Ascending aorta (tissue), 2 donors: Measurements from ENCODE around the gene ANKRD40. TPM values are rescaled to one million over a fixed set of nuclear protein-coding genes. Genes with fewer than 3 reads are reported as not detected.

Source experiments
- DNase-seq, 2 donors: peaks; one replicate each; pipeline ENCODE4 v3.0.0-alpha.2; 2019; ENCODE audit warnings: low spot score in 2 of 2
- H3K27ac ChIP-seq, 2 donors: fragments of 200-600 bp; sonication (generic); one replicate each; pipeline ENCODE4 v1.5.1; 2016 to 2017; ENCODE audit warnings: mild to moderate bottlenecking in 1 of 2
- H3K27me3 ChIP-seq: fragments of 200-600 bp; sonication (generic); one replicate; pipeline ENCODE4 v1.5.1; 2017
- H3K36me3 ChIP-seq, 2 donors: fragments of 200-600 bp; sonication (generic); one replicate each; pipeline ENCODE4 v1.5.1; 2016
- H3K4me1 ChIP-seq, 2 donors: fragments of 200-600 bp; sonication (generic); one replicate each; pipeline ENCODE4 v1.5.1; 2016 to 2017; ENCODE audit warnings: mild to moderate bottlenecking in 1 of 2
- H3K4me3 ChIP-seq, 2 donors: fragments of 200-600 bp; sonication (generic); one replicate each; pipeline ENCODE4 v1.5.1; 2016 to 2017; ENCODE audit warnings: mild to moderate bottlenecking in 1 of 2
- H3K9me3 ChIP-seq, 2 donors: fragments of 200-600 bp; sonication (generic); one replicate each; pipeline ENCODE4 v1.5.1; 2016
- CTCF ChIP-seq, 3 experiments: fragments of 200-600 bp in 2 of 3; fragments of 450-650 bp in 1 of 3; sonication (generic) in 2 of 3; IDR thresholded peaks; one replicate each; pipeline ENCODE4 v1.5.1; 2016 to 2019; ENCODE audit warnings: antibody characterized with exemption in 3 of 3, mild to moderate bottlenecking in 1 of 3, moderate library complexity in 1 of 3
- intact Hi-C: fragments of 100-400 bp; cut with DNase I; formaldehyde crosslinking; loops from one replicate; pipeline ENCODE4 v1.15.1; 2023
- total RNA-seq: library from RNA; depleted of rRNA; stranded (reverse); fragments of >200 nt; gene quantifications from one replicate; pipeline ENCODE4 v1.1.0, GENCODE V29; 2016

ANKRD40 gene
- total RNA-seq, 1 donor from 2014 or later, result 35.4 TPM

- TF ChIP-seq CTCF (IDR thresholded peaks at IDR 0.05), result no peak
- intact Hi-C loops, result no loop called here
- H3K36me3 ChIP-seq, result no peaks in the 10 kb centered on the region
- no peak for DNase-seq
- H3K27ac ChIP-seq, result no peak overlapping the region
- no peaks in the 10 kb centered on the region for H3K27me3 ChIP-seq
- H3K4me3 ChIP-seq, result no peak overlapping the region
- H3K9me3 ChIP-seq, result no peaks in the 10 kb centered on the region
- H3K4me1 ChIP-seq, result peaks cover 4 to 11% of the 10 kb centered on the region in 2 donors
These were observed 41.4 kb downstream of the ANKRD40 start for GRCh38 chr17:50666316-50666715.

GRCh38 chr17:50665838-50666237 is 41.9 kb downstream of the ANKRD40 start:
- Histone ChIP-seq H3K4me1 (peaks cover 8 to 16% of the 10 kb centered on the region in 2 donors), H3K4me3 (no peak overlapping the region), H3K36me3 (no peaks in the 10 kb centered on the region), H3K9me3 (no peaks in the 10 kb centered on the region), H3K27ac (no peak overlapping the region), H3K27me3 (no peaks in the 10 kb centered on the region)
- intact Hi-C loops, result no loop called here
- TF ChIP-seq CTCF (IDR thresholded peaks at IDR 0.05), result no peak
- DNase-seq, result no peak

GRCh38 chr17:50664788-50665458 is 42.8 kb downstream of the ANKRD40 start:
- no peak for DNase-seq
- intact Hi-C loops, result no loop called here
- H3K9me3 ChIP-seq, result no peaks in the 10 kb centered on the region

GRCh38 chr17:50663812-50664374 is 43.8 kb downstream of the ANKRD40 start:
- no peak for DNase-seq

More at GRCh38 chr17:50664788-50665458, 42.8 kb downstream of the ANKRD40 start:
- Histone ChIP-seq H3K27ac (no peak overlapping the region), H3K4me3 (no peak overlapping the region), H3K4me1 (peaks cover 17 to 25% of the 10 kb centered on the region in 2 donors), H3K36me3 (no peaks in the 10 kb centered on the region), H3K27me3 (no peaks in the 10 kb centered on the region)
- TF ChIP-seq CTCF (IDR thresholded peaks at IDR 0.05), result no peak

GRCh38 chr17:50662632-50663225 is 45.0 kb downstream of the ANKRD40 start:
- Histone ChIP-seq H3K27ac (peak overlapping the region; percentile 76), H3K27me3 (no peaks in the 10 kb centered on the region), H3K9me3 (no peaks in the 10 kb centered on the region), H3K36me3 (no peaks in the 10 kb centered on the region), H3K4me1 (peaks cover 18 to 37% of the 10 kb centered on the region in 2 donors), H3K4me3 (no peak overlapping the region)
- intact Hi-C loops, result no loop called here
- DNase-seq, result no peak
- no peak for TF ChIP-seq CTCF (IDR thresholded peaks at IDR 0.05)

More at GRCh38 chr17:50663812-50664374, 43.8 kb downstream of the ANKRD40 start:
- Histone ChIP-seq H3K36me3 (no peaks in the 10 kb centered on the region), H3K27me3 (no peaks in the 10 kb centered on the region), H3K27ac (no peak overlapping the region), H3K4me3 (no peak overlapping the region), H3K9me3 (no peaks in the 10 kb centered on the region), H3K4me1 (peaks cover 18 to 35% of the 10 kb centered on the region in 2 donors)
- no peak for TF ChIP-seq CTCF (IDR thresholded peaks at IDR 0.05)
- intact Hi-C loops, result no loop called here
